Large intestine (tissue), 3 donors: ENCODE results near the gene ATF2. TPM values are rescaled to one million over a fixed set of nuclear protein-coding genes. Genes with fewer than 3 reads are reported as not detected.

Experiments
- DNase-seq, 2 donors: peaks; one replicate each; pipeline versions ENCODE4 v3.0.0 to v3.0.0-alpha.2; 2013
- H3K27ac ChIP-seq: one replicate; pipeline ENCODE4 v1.5.1; 2013; ENCODE audit warnings: low read length
- H3K27me3 ChIP-seq: 2 replicates; pipeline ENCODE4 v1.6.1; 2013; ENCODE audit warnings: low read length; ENCODE audit not compliant: control insufficient read depth, insufficient read depth
- H3K36me3 ChIP-seq: 2 replicates; pipeline ENCODE4 v1.6.1; 2013; ENCODE audit warnings: low read length; ENCODE audit not compliant: control insufficient read depth, insufficient read depth
- H3K4me1 ChIP-seq: one replicate; pipeline ENCODE4 v1.6.1; 2013; ENCODE audit warnings: low read length; ENCODE audit not compliant: control insufficient read depth, insufficient read depth
- H3K4me3 ChIP-seq: one replicate; pipeline ENCODE4 v1.5.1; 2013; ENCODE audit warnings: low read length
- H3K9me3 ChIP-seq: one replicate; pipeline ENCODE4 v1.6.1; 2013; ENCODE audit warnings: mild to moderate bottlenecking, low read depth, low read length, moderate library complexity; ENCODE audit not compliant: control insufficient read depth
- WGBS: methylation state at CpG from one replicate; pipeline ENCODE4 v1.1.5; 2013; ENCODE audit warnings: low lambda C conversion rate; ENCODE audit not compliant: insufficient coverage; 5-methylcytosine and 5-hydroxymethylcytosine counted together
- polyA plus RNA-seq: library from polyadenylated mRNA; unstranded; fragments of 120-200 nt; gene quantifications from one replicate; pipeline ENCODE4 v1.2.1, GENCODE V29; 2013

Gene ATF2
- polyA plus RNA-seq, 1 donor, result 34.2 TPM

- no peak overlapping the region for H3K27ac ChIP-seq
- H3K9me3 ChIP-seq, result no peaks in the 10 kb centered on the region
- H3K36me3 ChIP-seq, result peaks cover 6% of the 10 kb centered on the region
- WGBS, result no CpG with 5 or more reads among the region's 10 CpGs
- no peaks in the 10 kb centered on the region for H3K27me3 ChIP-seq
- peak; percentile 5 to 9 for DNase-seq
- no peaks in the 10 kb centered on the region for H3K4me1 ChIP-seq
- H3K4me3 ChIP-seq, result no peak overlapping the region
Measured at GRCh38 chr2:175062787-175063585, 105.0 kb downstream of the ATF2 start.

GRCh38 chr2:175057078-175057685 lies 110.8 kb downstream of the ATF2 start:
- H3K4me1 ChIP-seq, result no peaks in the 10 kb centered on the region
- DNase-seq, result no peak
- no CpG with 5 or more reads among the region's 5 CpGs for WGBS

GRCh38 chr2:175055993-175056392 lies 112.0 kb downstream of the ATF2 start:
- no peak overlapping the region for H3K4me3 ChIP-seq
- no peaks in the 10 kb centered on the region for H3K9me3 ChIP-seq
- no peaks in the 10 kb centered on the region for H3K27me3 ChIP-seq
- H3K36me3 ChIP-seq, result peaks cover 4% of the 10 kb centered on the region
- no peak for DNase-seq
- no peaks in the 10 kb centered on the region for H3K4me1 ChIP-seq
- H3K27ac ChIP-seq, result no peak overlapping the region

More at GRCh38 chr2:175057078-175057685, 110.8 kb downstream of the ATF2 start:
- Histone ChIP-seq H3K27me3 (no peaks in the 10 kb centered on the region), H3K9me3 (no peaks in the 10 kb centered on the region), H3K36me3 (peaks cover 4% of the 10 kb centered on the region), H3K27ac (no peak overlapping the region), H3K4me3 (no peak overlapping the region)

- no peaks in the 10 kb centered on the region for H3K27me3 ChIP-seq
- H3K27ac ChIP-seq, result no peak overlapping the region
- no peak for DNase-seq
- H3K4me1 ChIP-seq, result no peaks in the 10 kb centered on the region
- no peaks in the 10 kb centered on the region for H3K9me3 ChIP-seq
- no CpG with 5 or more reads among the region's 4 CpGs for WGBS
- H3K4me3 ChIP-seq, result no peak overlapping the region
- peaks cover 4% of the 10 kb centered on the region for H3K36me3 ChIP-seq
Measured at GRCh38 chr2:175054340-175054739, 113.7 kb downstream of the ATF2 start.

GRCh38 chr2:175049661-175050060 lies 118.3 kb downstream of the ATF2 start:
- H3K9me3 ChIP-seq, result no peaks in the 10 kb centered on the region
- H3K36me3 ChIP-seq, result no peaks in the 10 kb centered on the region
- DNase-seq, result no peak
- no peak overlapping the region for H3K27ac ChIP-seq
- H3K4me1 ChIP-seq, result no peaks in the 10 kb centered on the region
- no peak overlapping the region for H3K4me3 ChIP-seq
- H3K27me3 ChIP-seq, result no peaks in the 10 kb centered on the region

- no peaks in the 10 kb centered on the region for H3K27me3 ChIP-seq
- no peaks in the 10 kb centered on the region for H3K4me1 ChIP-seq
- H3K27ac ChIP-seq, result no peak overlapping the region
- H3K9me3 ChIP-seq, result no peaks in the 10 kb centered on the region
- no peak overlapping the region for H3K4me3 ChIP-seq
- H3K36me3 ChIP-seq, result no peaks in the 10 kb centered on the region
- 76% methylated on average over 2 of the region's 2 CpGs for WGBS
- DNase-seq, result no peak
Measured at GRCh38 chr2:175048275-175048674, 119.7 kb downstream of the ATF2 start.

GRCh38 chr2:175039490-175039889 lies 128.5 kb downstream of the ATF2 start:
- no CpG with 5 or more reads among the region's 3 CpGs for WGBS
- H3K4me1 ChIP-seq, result no peaks in the 10 kb centered on the region
- H3K27ac ChIP-seq, result no peak overlapping the region

GRCh38 chr2:175039031-175039430 lies 129.0 kb downstream of the ATF2 start:
- no peak overlapping the region for H3K27ac ChIP-seq
- no peaks in the 10 kb centered on the region for H3K9me3 ChIP-seq
- H3K36me3 ChIP-seq, result no peaks in the 10 kb centered on the region
- H3K4me3 ChIP-seq, result no peak overlapping the region
- no peaks in the 10 kb centered on the region for H3K27me3 ChIP-seq
- WGBS, result no CpG with 5 or more reads among the region's 5 CpGs
- DNase-seq, result no peak
- no peaks in the 10 kb centered on the region for H3K4me1 ChIP-seq

More at GRCh38 chr2:175039490-175039889, 128.5 kb downstream of the ATF2 start:
- Histone ChIP-seq H3K27me3 (no peaks in the 10 kb centered on the region), H3K36me3 (no peaks in the 10 kb centered on the region), H3K9me3 (no peaks in the 10 kb centered on the region), H3K4me3 (no peak overlapping the region)
- DNase-seq, result no peak

- no CpG with 5 or more reads among the region's 2 CpGs for WGBS
- Histone ChIP-seq H3K27ac (no peak overlapping the region), H3K9me3 (no peaks in the 10 kb centered on the region), H3K4me1 (no peaks in the 10 kb centered on the region), H3K36me3 (no peaks in the 10 kb centered on the region), H3K27me3 (no peaks in the 10 kb centered on the region), H3K4me3 (no peak overlapping the region)
- DNase-seq, result no peak
Measured at GRCh38 chr2:175037941-175038340, 130.1 kb downstream of the ATF2 start.

GRCh38 chr2:175036582-175037018 lies 131.4 kb downstream of the ATF2 start:
- no peaks in the 10 kb centered on the region for H3K36me3 ChIP-seq
- 38% methylated on average over 3 of the region's 5 CpGs for WGBS
- H3K27me3 ChIP-seq, result no peaks in the 10 kb centered on the region
- H3K4me3 ChIP-seq, result no peak overlapping the region
- H3K4me1 ChIP-seq, result no peaks in the 10 kb centered on the region
- H3K9me3 ChIP-seq, result no peaks in the 10 kb centered on the region
- peak in 1 of 2 donors; percentile 37 for DNase-seq
- H3K27ac ChIP-seq, result no peak overlapping the region

- Histone ChIP-seq H3K27ac (no peak overlapping the region), H3K27me3 (no peaks in the 10 kb centered on the region), H3K36me3 (no peaks in the 10 kb centered on the region), H3K4me3 (no peak overlapping the region), H3K9me3 (no peaks in the 10 kb centered on the region), H3K4me1 (peaks cover 3% of the 10 kb centered on the region)
- DNase-seq, result no peak
- 100% methylated on average over 2 of the region's 3 CpGs for WGBS
Measured at GRCh38 chr2:175035806-175036205, 132.2 kb downstream of the ATF2 start.
